Stimulated activated CD4-positive, alpha-beta T cell treated with anti-CD3 and anti-CD28 coated beads, TNF-alpha, amount 100 ng/mL, for 4 hours (primary cell): ENCODE results near the gene KLF4.

Experiments used
- DNase-seq, 3 experiments: peaks; one replicate each; pipeline ENCODE4 v3.0.0-alpha.2; 2020; ENCODE audit warnings: low read depth in 3 of 3

KLF4 gene

GRCh38 chr9:107488375-107489143 is 1.0 kb downstream of the KLF4 start:
- no peak for DNase-seq

DNA sequence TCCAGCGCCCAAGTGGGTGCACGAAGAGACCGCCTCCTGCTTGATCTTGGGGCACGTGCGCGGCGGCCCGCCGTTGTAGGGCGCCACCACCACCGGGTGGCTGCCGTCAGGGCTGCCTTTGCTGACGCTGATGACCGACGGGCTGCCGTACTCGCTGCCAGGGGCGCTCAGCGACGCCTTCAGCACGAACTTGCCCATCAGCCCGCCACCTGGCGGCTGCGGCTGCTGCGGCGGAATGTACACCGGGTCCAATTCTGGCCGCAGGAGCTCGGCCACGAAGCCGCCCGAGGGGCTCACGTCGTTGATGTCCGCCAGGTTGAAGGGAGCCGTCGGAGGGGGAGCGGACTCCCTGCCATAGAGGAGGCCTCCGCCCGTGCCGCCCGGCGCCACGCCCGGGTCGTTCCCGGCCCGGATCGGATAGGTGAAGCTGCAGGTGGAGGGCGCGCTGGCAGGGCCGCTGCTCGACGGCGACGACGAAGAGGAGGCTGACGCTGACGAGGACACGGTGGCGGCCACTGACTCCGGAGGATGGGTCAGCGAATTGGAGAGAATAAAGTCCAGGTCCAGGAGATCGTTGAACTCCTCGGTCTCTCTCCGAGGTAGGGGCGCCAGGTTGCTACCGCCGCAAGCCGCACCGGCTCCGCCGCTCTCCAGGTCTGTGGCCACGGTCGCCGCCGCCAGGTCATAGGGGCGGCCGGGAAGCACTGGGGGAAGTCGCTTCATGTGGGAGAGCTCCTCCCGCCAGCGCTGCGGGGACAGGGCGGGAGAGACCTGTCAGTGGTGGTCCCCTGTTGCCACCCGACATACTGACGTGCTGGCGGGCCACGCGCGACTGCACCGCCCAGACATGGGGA is 1.8 kb downstream of the KLF4 start:
- no peak for DNase-seq

DNA sequence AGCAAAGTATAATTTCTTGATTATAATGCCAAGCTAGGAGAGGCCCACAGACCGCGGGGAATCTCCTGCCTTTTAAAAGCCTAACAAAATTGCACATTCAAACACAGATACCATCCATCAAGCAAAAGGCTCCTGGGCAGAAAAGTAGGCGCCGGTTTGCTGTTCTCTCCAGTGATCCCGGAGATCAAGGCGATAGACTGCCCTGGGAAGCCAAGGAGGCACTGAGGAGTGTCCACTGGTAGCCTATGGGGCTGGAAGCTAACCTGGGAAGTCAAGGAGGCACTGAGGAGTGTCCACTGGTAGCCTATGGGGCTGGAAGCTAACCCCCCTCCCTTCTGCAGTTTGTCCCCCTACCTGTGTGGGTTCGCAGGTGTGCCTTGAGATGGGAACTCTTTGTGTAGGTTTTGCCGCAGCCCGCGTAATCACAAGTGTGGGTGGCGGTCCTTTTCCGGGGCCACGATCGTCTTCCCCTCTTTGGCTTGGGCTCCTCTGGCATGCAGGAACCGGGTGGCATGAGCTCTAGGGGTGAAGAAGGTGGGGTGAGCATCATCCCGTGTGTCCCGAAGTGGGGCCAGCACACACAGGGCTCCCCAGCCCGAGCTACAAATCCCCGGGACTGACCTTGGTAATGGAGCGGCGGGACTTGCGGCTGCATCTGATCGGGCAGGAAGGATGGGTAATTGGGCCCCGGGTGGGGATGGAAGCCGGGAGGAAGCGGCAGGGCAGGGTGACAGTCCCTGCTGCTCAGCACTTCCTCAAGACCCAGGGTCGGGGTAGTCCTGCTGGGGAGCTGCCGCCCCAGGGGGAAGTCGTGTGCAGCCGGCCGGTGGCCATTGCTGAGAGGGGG is 2.7 kb downstream of the KLF4 start:
- no peak for DNase-seq

DNA sequence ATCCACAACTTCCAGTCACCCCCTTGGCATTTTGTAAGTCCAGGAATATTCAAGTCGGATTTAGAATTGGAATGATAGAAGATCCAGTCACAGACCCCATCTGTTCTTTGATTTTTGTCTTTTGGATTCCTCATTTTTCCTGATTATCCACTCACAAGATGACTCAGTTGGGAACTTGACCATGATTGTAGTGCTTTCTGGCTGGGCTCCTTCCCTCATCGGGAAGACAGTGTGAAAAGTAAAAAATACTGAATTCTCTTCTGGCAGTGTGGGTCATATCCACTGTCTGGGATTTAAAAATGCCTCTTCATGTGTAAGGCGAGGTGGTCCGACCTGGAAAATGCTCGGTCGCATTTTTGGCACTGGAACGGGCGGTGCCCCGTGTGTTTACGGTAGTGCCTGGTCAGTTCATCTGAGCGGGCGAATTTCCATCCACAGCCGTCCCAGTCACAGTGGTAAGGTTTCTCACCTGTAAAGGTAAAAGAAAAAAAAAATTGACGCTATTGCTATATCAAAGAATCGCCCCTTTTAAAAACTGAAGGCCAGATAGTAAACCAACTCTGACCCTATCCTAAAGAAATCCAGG is 4.0 kb downstream of the KLF4 start:
- DNase-seq, result no peak

- no peak for DNase-seq
Measured at GRCh38 chr9:107484117-107484723, 5.3 kb downstream of the KLF4 start.

DNA sequence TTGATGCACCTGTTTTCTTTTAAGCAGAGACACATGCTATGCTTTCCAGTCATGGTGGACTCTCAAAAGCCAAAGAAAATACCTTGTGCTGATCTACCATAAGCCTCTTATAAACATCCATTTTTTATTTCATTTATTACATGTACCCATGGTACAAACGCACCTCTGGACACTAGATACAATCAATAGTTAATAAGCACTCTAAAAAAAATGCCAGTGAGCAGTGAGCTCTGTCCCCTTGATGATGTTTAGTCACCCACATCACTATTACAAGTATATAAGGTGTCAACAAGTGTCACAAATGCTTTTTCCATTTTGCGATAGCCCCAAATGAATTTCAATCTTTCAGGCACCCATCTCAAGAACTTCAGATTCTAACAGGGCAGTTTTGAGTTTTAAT is 5.9 kb downstream of the KLF4 start:
- no peak for DNase-seq

DNA sequence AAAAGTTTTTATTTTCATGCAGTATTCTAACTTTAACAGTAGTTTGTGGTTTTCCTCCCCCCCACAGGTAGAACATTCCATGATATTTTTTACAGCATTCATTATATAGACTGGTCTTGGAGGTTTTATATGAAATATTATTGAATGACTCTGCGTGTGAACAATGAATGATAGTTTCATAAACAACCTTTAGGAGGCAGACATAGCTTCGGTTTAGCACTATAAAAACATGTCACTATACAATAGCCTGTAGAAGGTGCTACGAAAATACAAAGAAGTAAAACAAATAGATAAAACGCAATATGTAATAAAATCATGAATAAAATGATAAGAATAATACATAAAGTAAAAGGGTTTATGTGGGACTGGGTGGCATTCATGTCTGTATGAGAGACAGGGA is 8.5 kb downstream of the KLF4 start:
- DNase-seq, result no peak

- DNase-seq, result no peak
Measured at GRCh38 chr9:107480386-107480789, 9.2 kb downstream of the KLF4 start.

GRCh38 chr9:107478805-107479204 is 10.8 kb downstream of the KLF4 start:
- DNase-seq, result no peak

DNA sequence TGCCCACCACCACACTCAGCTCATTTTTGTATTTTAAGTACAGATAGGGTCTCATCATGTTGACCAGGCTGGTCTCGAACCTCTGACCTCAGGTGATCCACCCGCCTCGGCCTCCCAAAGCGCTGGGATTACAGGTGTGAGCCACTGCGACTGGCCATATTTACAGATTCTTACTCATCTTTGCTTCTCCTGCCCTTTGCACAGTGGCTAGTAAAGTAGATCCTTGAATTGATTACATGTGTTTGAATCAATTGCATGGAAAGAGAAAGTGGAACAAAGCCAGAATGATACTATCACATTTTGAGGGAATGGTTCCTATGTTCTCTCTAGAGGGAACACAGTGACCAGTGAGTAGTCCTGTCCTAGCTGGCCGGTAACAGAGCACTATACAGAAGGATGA is 15.4 kb downstream of the KLF4 start:
- no peak for DNase-seq

- DNase-seq, result no peak
Measured at GRCh38 chr9:107472581-107473340, 16.8 kb downstream of the KLF4 start.

DNA sequence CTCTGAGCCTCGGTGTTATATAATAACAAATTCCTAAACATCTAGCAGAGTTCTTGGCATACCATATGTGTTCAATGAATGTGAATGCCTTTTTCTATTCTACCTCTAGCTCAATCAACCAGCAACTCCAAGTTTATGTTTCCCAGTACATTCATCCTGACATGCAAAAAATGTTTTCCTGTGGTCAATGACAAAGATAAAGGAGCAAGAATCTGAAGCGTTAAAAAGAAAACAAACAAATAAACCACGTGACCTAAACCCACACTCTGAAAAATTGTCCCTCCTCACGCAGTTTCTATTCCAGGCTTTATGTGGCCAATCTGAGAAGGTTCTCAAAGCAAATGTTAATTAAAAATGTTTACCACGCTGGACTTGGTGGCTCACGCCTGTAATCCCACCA is 18.0 kb downstream of the KLF4 start:
- DNase-seq, result no peak

- DNase-seq, result no peak
Measured at GRCh38 chr9:107467416-107467815, 22.2 kb downstream of the KLF4 start.

GRCh38 chr9:107466826-107467225 is 22.7 kb downstream of the KLF4 start:
- no peak for DNase-seq

DNA sequence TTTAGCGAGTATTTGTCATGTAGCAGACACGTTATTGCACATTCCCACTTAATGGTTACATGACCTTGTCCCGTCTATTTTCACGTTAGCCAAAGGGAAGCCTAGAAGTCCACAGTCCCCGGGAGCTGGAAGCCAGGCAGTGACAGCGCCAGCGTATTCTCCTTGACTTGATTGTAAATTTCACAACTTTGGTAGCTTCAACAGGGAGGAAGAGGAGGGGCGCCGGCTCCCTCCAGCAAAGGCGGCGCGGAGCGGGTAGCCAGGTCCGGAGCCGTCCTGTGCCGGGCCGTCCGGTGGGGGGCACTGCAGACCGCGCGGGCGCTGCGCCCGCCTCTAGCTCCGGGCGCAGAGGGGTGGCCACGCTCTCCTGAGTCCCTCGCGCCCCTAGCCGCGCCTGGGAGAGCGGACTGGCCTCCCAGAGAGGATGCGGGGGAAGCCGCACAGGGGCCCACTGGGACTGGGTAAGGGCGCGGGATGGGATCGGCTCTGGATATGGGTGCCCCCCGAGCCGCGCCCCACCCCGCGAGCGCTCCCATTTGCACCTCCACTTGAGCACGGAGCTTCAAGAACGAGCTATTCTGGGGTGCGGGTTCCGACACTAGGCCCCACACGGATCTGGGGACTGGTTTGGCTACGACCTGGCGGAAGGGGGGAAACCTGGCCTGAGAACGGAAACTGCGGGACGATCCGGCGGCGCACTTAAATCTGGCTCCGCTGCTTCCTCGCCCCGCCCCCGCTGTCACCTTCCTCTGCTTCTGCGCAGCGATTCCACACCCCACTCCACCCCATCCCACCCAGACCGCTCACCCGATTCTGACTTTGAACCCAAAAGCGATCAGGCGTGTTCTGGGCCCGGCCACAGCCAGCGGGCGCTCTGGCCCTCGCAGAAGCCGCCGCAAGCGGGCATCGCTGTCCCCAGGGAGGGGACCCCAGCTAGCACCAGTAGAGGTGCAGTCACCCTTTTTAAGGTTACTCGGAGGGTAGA is 23.8 kb downstream of the KLF4 start:
- DNase-seq, result no peak

- no peak for DNase-seq
Measured at GRCh38 chr9:107464516-107464915, 25.1 kb downstream of the KLF4 start.

- DNase-seq, result no peak
Measured at GRCh38 chr9:107462691-107463090, 26.9 kb downstream of the KLF4 start.

DNA sequence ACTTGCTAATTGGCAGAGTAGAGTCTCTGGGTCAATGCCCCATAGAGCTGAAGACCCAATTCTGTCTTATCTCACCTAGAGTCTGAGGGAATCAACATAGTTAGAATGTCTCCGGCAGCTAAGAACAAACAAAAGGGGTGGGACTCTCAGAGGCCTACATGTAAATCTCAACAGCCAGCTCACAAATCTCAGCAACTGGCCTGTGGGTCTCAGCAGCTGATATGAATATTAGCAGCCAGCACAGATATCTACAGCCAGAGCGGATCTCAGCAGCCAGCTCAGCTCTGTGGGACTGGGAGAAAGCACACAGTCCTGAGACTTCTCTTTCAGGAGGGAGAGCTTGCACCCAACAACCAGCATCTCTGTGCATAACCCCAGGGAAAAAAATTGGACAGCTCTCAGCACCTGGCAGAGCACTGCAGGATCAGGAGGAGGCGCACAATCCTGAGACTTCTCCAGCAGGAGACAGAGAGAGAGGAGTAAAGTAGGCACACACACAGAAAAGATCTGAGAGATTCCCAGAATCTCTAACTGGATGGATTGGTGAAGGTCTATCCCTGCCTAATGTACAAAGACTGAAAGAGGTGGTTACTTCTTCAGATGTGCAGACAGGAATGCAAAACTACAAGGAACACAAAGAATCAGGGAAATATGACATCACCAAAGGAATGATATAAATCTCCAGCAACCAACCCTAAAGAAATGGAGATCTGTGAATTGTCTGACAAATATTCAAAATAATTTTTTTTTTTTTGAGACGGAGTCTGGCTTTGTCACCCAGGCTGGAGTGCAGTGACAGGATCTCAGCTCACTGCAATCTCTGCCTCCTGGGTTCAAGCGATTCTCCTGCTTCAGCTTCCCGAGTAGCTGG is 29.2 kb downstream of the KLF4 start:
- DNase-seq, result no peak
